ENCODE measurements around the gene NR2F2.

Gene NR2F2

GRCh38 chr15:96304839-96305238 lies 25.7 kb upstream of the NR2F2 start:
- CTCF ChIA-PET = interaction anchor here (1.0 to 1.4 kb wide), 2 partner anchors 11 to 22 kb away, joined by 4 to 5 read pairs; no protein-coding TSS in a partner anchor
- H3K4me3 ChIP-seq (ENCODE audit: low read depth, low read length) = no peak overlapping the region
- no peak for TF ChIP-seq CTCF (IDR thresholded peaks at IDR 0.05; ENCODE audit: insufficient read depth, low read length, missing control alignments)
- POLR2A ChIA-PET = no interaction called here
- DNase-seq (ENCODE audit: low read depth, low spot score) = no peak

GRCh38 chr15:96306321-96306720 lies 24.2 kb upstream of the NR2F2 start:
- no peak for DNase-seq (ENCODE audit: low read depth, low spot score)
- no peak for TF ChIP-seq CTCF (IDR thresholded peaks at IDR 0.05; ENCODE audit: insufficient read depth, low read length, missing control alignments)
- POLR2A ChIA-PET = no interaction called here
- no peak overlapping the region for H3K4me3 ChIP-seq (ENCODE audit: low read depth, low read length)
- CTCF ChIA-PET = no interaction called here

GRCh38 chr15:96307856-96308394 lies 22.6 kb upstream of the NR2F2 start:
- no peak for TF ChIP-seq CTCF (IDR thresholded peaks at IDR 0.05; ENCODE audit: insufficient read depth, low read length, missing control alignments)
- ChIA-PET CTCF (no interaction called here), POLR2A (no interaction called here)
- H3K4me3 ChIP-seq (ENCODE audit: low read depth, low read length) = no peak overlapping the region
- DNase-seq (ENCODE audit: low read depth, low spot score) = no peak

GRCh38 chr15:96309143-96309660 lies 21.3 kb upstream of the NR2F2 start:
- POLR2A ChIA-PET = no interaction called here
- no peak for TF ChIP-seq CTCF (IDR thresholded peaks at IDR 0.05; ENCODE audit: insufficient read depth, low read length, missing control alignments)
- CTCF ChIA-PET = interaction anchor here (0.7 to 1.6 kb wide), 3 partner anchors 18 to 1049 kb away, joined by 3 to 6 read pairs (median 3); no protein-coding TSS in a partner anchor
- H3K4me3 ChIP-seq (ENCODE audit: low read depth, low read length) = no peak overlapping the region
- DNase-seq (ENCODE audit: low read depth, low spot score) = no peak

GRCh38 chr15:96311256-96311955 lies 19.1 kb upstream of the NR2F2 start:
- POLR2A ChIA-PET = no interaction called here
- CTCF ChIA-PET = interaction anchor here (0.9 to 1.5 kb wide), 2 partner anchors 10 to 1051 kb away, joined by 3 to 4 read pairs; no protein-coding TSS in a partner anchor
- no peak for TF ChIP-seq CTCF (IDR thresholded peaks at IDR 0.05; ENCODE audit: insufficient read depth, low read length, missing control alignments)
- DNase-seq (ENCODE audit: low read depth, low spot score) = no peak
- no peak overlapping the region for H3K4me3 ChIP-seq (ENCODE audit: low read depth, low read length)

- ChIA-PET POLR2A (no interaction called here), CTCF (interaction anchor here (1.5 kb wide), 1 partner anchor 9 kb away, joined by 4 read pairs; no protein-coding TSS in a partner anchor)
- H3K4me3 ChIP-seq (ENCODE audit: low read depth, low read length) = no peak overlapping the region
- TF ChIP-seq CTCF (IDR thresholded peaks at IDR 0.05; ENCODE audit: insufficient read depth, low read length, missing control alignments) = no peak
- DNase-seq (ENCODE audit: low read depth, low spot score) = no peak
Observed at GRCh38 chr15:96311956-96312294, 18.6 kb upstream of the NR2F2 start.
